Left ventricle myocardium superior (tissue), 1 donor: ENCODE results near the gene RIN3. TPM values are rescaled to one million over a fixed set of nuclear protein-coding genes. Genes with fewer than 3 reads are reported as not detected.

ENCODE experiments used
- ATAC-seq: fragments of 200-7000 bp; cut with Tn5 transposase; one replicate; pipeline ENCODE4 v1.9.1; 2020; ENCODE audit warnings: mild to moderate bottlenecking, moderate library complexity
- DNase-seq: peaks from one replicate; pipeline ENCODE4 v3.0.0-alpha.2; 2020
- intact Hi-C: fragments of 100-400 bp; cut with micrococcal nuclease; formaldehyde crosslinking; loops from one replicate; pipeline ENCODE4 v1.11.0; 2022
- total RNA-seq: library from RNA; stranded (reverse); fragmentation: NEBNext Ultra II Directional; extraction: Animal tissue kit (Norgen Biotek cat#: 25700); gene quantifications from one replicate; pipeline ENCODE4 v1.2.1, GENCODE V29; 2021
- donor health status: DM: no; HTN: yes; CAD: no; lungs with severe emphysema.

Gene RIN3
- total RNA-seq, 1 donor from 2014 or later, result 14.7 TPM

GRCh38 chr14:92737206-92737605, 223.6 kb downstream of the RIN3 start:
- no peak for ATAC-seq
- intact Hi-C loops, result no loop called here
- DNase-seq, result no peak

GRCh38 chr14:92737619-92738188, 224.1 kb downstream of the RIN3 start:
- DNase-seq, result no peak
- no peak for ATAC-seq
- intact Hi-C loops, result no loop called here

Other genes starting within 250 kb of the RIN3 start
- gene SLC24A4, start 190.6 kb upstream of the RIN3 start, total RNA-seq, result 0.52 TPM
- 100.0 TPM for gene LGMN, start 234.8 kb downstream of the RIN3 start, total RNA-seq